Measurements from ENCODE around the gene KIAA1671.

The KIAA1671 gene

GRCh38 chr22:25149014-25149413, 196.5 kb downstream of the KIAA1671 start:
- no peak for ATAC-seq

GRCh38 chr22:25153961-25154666, 201.6 kb downstream of the KIAA1671 start:
- no peak for ATAC-seq

- no peak for ATAC-seq
Observed at GRCh38 chr22:25154667-25154999, 202.1 kb downstream of the KIAA1671 start.

GRCh38 chr22:25156736-25157135, 204.2 kb downstream of the KIAA1671 start:
- ATAC-seq: no peak

- ATAC-seq: no peak
Observed at GRCh38 chr22:25159028-25159427, 206.5 kb downstream of the KIAA1671 start.

GRCh38 chr22:25160120-25160996, 207.8 kb downstream of the KIAA1671 start:
- ATAC-seq: no peak

GRCh38 chr22:25161017-25161915, 208.8 kb downstream of the KIAA1671 start:
- ATAC-seq: no peak

GRCh38 chr22:25161916-25162530, 209.5 kb downstream of the KIAA1671 start:
- no peak for ATAC-seq

- ATAC-seq: no peak
Observed at GRCh38 chr22:25162561-25162960, 210.0 kb downstream of the KIAA1671 start.

- no peak for ATAC-seq
Observed at GRCh38 chr22:25165785-25166184, 213.3 kb downstream of the KIAA1671 start.

GRCh38 chr22:25166266-25167040, 213.9 kb downstream of the KIAA1671 start:
- no peak for ATAC-seq

GRCh38 chr22:25167082-25167481, 214.6 kb downstream of the KIAA1671 start:
- ATAC-seq: no peak

GRCh38 chr22:25167834-25168601, 215.5 kb downstream of the KIAA1671 start:
- no peak for ATAC-seq

- no peak for ATAC-seq
Observed at GRCh38 chr22:25169278-25170031, 216.9 kb downstream of the KIAA1671 start.

GRCh38 chr22:25170426-25170980, 218.0 kb downstream of the KIAA1671 start:
- no peak for ATAC-seq

- ATAC-seq: no peak
Observed at GRCh38 chr22:25172153-25172552, 219.6 kb downstream of the KIAA1671 start.

GRCh38 chr22:25174156-25174887, 221.8 kb downstream of the KIAA1671 start:
- ATAC-seq: no peak

- no peak for ATAC-seq
Observed at GRCh38 chr22:25174888-25175411, 222.4 kb downstream of the KIAA1671 start.

- ATAC-seq: no peak
Observed at GRCh38 chr22:25176175-25176574, 223.7 kb downstream of the KIAA1671 start.
